Measurements from ENCODE around the gene BRAP. TPM values are rescaled to one million over a fixed set of nuclear protein-coding genes. Genes with fewer than 3 reads are reported as not detected.

The BRAP gene
- total and polyA plus RNA-seq, 10 of the 15 experiments (the other 5 are each of a cell fraction or from before 2014, with no cell fraction given) = 2.3 to 28.2 (median 17.8) TPM

- CTCF ChIA-PET = interaction anchor here (3.6 kb wide), 1 partner anchor 8 kb away, joined by 19 read pairs; no protein-coding TSS in a partner anchor
- POLR2A ChIA-PET = no interaction called here
- H3K36me3 ChIP-seq (ENCODE audit: control insufficient read depth in 2 of 2, insufficient read depth in 2 of 2, low read length in 1 of 2) = peaks cover 8 to 12% of the 10 kb centered on the region in 2 experiments; a peak in 3 of 4 replicates
Measured at GRCh38 chr12:111664961-111665865, 20.5 kb downstream of the BRAP start.

GRCh38 chr12:111664499-111664898, 21.3 kb downstream of the BRAP start:
- Histone ChIP-seq H3K4me3 (no peak overlapping the region), H3K36me3 (ENCODE audit: control insufficient read depth in 2 of 2, insufficient read depth in 2 of 2, low read length in 1 of 2) (peaks cover 8 to 12% of the 10 kb centered on the region in 2 experiments; a peak in 3 of 4 replicates), H3K4me1 (ENCODE audit: control insufficient read depth, insufficient read depth, low read length) (no peaks in the 10 kb centered on the region), H3K4me2 (ENCODE audit: control insufficient read depth, insufficient read depth) (no peak overlapping the region), H3K79me2 (ENCODE audit: control insufficient read depth, insufficient read depth, low read length) (no peaks in the 10 kb centered on the region), H3K27me3 (replicated peaks in 1 of 2; ENCODE audit: control insufficient read depth in 2 of 2, insufficient read depth in 2 of 2, low read length in 1 of 2) (no peaks in the 10 kb centered on the region), H4K20me1 (ENCODE audit: control insufficient read depth, insufficient read depth) (no peaks in the 10 kb centered on the region), H2AFZ (ENCODE audit: control insufficient read depth, low read depth, low read length) (no peak overlapping the region), H3K9me3 (replicated peaks; ENCODE audit: control insufficient read depth, insufficient read depth, low read length) (no peaks in the 10 kb centered on the region), H3K27ac (ENCODE audit: control insufficient read depth, insufficient read depth) (no peak overlapping the region), H3K9ac (ENCODE audit: control insufficient read depth, insufficient read depth, low read length) (no peak overlapping the region)
- ATAC-seq (no peak), FAIRE-seq (no peak), DNase-seq (ENCODE audit: low read depth, low spot score) (no peak)
- no TSS peak for BruUV-seq (replicated peaks)
- TF ChIP-seq PAX5 (IDR thresholded peaks at IDR 0.05; ENCODE audit: borderline replicate concordance, low read depth, low read length) = no peak
- SMC1A ChIA-PET (ENCODE audit: uncharacterized antibody, unreplicated experiment) = no interaction called here
- CTCF ChIA-PET = interaction anchor here (3.6 kb wide), 1 partner anchor 9 kb away, joined by 19 read pairs; no protein-coding TSS in a partner anchor
- POLR2A ChIA-PET = no interaction called here
- in situ Hi-C loops (cut with MboI) (no loop called here), intact Hi-C loops (cut with micrococcal nuclease; ENCODE audit: unreplicated experiment) (no loop called here)
- RAD21 ChIA-PET (ENCODE audit: unreplicated experiment) = no interaction called here
- 88% methylated on average over 5 of the region's 5 CpGs for WGBS (ENCODE audit: insufficient coverage, insufficient replicate concordance, low lambda C conversion rate, missing lambda C conversion rate)

More at GRCh38 chr12:111664961-111665865, 20.5 kb downstream of the BRAP start:
- DNase-seq (ENCODE audit: low read depth, low spot score) = no peak
- no peak for FAIRE-seq
- ChIA-PET RAD21 (ENCODE audit: unreplicated experiment) (no interaction called here), SMC1A (ENCODE audit: uncharacterized antibody, unreplicated experiment) (no interaction called here)
- Histone ChIP-seq H4K20me1 (ENCODE audit: control insufficient read depth, insufficient read depth) (no peaks in the 10 kb centered on the region), H3K27ac (ENCODE audit: control insufficient read depth, insufficient read depth) (no peak overlapping the region), H3K4me2 (ENCODE audit: control insufficient read depth, insufficient read depth) (no peak overlapping the region), H3K79me2 (ENCODE audit: control insufficient read depth, insufficient read depth, low read length) (no peaks in the 10 kb centered on the region), H2AFZ (ENCODE audit: control insufficient read depth, low read depth, low read length) (no peak overlapping the region), H3K9me3 (replicated peaks; ENCODE audit: control insufficient read depth, insufficient read depth, low read length) (no peaks in the 10 kb centered on the region), H3K4me3 (no peak overlapping the region), H3K27me3 (replicated peaks in 1 of 2; ENCODE audit: control insufficient read depth in 2 of 2, insufficient read depth in 2 of 2, low read length in 1 of 2) (no peaks in the 10 kb centered on the region), H3K9ac (ENCODE audit: control insufficient read depth, insufficient read depth, low read length) (no peak overlapping the region), H3K4me1 (ENCODE audit: control insufficient read depth, insufficient read depth, low read length) (no peaks in the 10 kb centered on the region)
- 87% methylated on average over 11 of the region's 11 CpGs for WGBS (ENCODE audit: insufficient coverage, insufficient replicate concordance, low lambda C conversion rate, missing lambda C conversion rate)
- TF ChIP-seq RELA (IDR thresholded peaks at IDR 0.05; ENCODE audit: borderline replicate concordance, partially characterized antibody) = no peak
- TF ChIP-seq ESRRA (IDR thresholded peaks at IDR 0.05; ENCODE audit: low read length) = no peak
- no peak for TF ChIP-seq PML (IDR thresholded peaks at IDR 0.05; ENCODE audit: low read length)
- TF ChIP-seq CBX5 (IDR thresholded peaks at IDR 0.05; ENCODE audit: low read depth) = no peak
- TF ChIP-seq BACH1 (IDR thresholded peaks at IDR 0.05; ENCODE audit: borderline replicate concordance) = no peak
- no peak for ATAC-seq
- in situ Hi-C loops (cut with MboI) (no loop called here), intact Hi-C loops (cut with micrococcal nuclease; ENCODE audit: unreplicated experiment) (no loop called here)
- BruUV-seq (replicated peaks) = no TSS peak

Data from GM12878 (cell line).